Mesenteric fat pad (tissue), 1 donor: ENCODE data around the gene KCNG1. TPM values are rescaled to one million over a fixed set of nuclear protein-coding genes. Genes with fewer than 3 reads are reported as not detected.

Experiments
- total RNA-seq: library from RNA; stranded (reverse); fragmentation: NEBNext Ultra II Directional; extraction: Animal tissue kit (Norgen Biotek cat#: 25700); gene quantifications from one replicate; pipeline ENCODE4 v1.2.1, GENCODE V29; 2021
- donor health status: DM: yes; HTN: yes; CAD: no.

The KCNG1 gene
- total RNA-seq, 1 donor from 2014 or later, result 0.19 TPM

Other genes starting within 250 kb of the KCNG1 start
- gene BCAS4, start 228.0 kb downstream of the KCNG1 start, total RNA-seq, result 1.1 TPM
- gene ADNP, start 91.7 kb downstream of the KCNG1 start, total RNA-seq, result 42.0 TPM
- 34.2 TPM for gene DPM1, start 64.6 kb downstream of the KCNG1 start, total RNA-seq
- 3.6 TPM for gene MOCS3, start 64.3 kb downstream of the KCNG1 start, total RNA-seq